Vagina (tissue), 2 donors: Measurements from ENCODE around the gene GALNT2.

Experiments used
- POLR2A ChIP-seq, 2 donors: fragments of 450-650 bp; IDR thresholded peaks; one replicate each; pipeline ENCODE4 v1.6.1; 2017; ENCODE audit warnings: antibody characterized with exemption in 2 of 2, mild to moderate bottlenecking in 2 of 2, moderate library complexity in 2 of 2
- TF ChIP-seq, protein P1 (sequence below), 3 experiments: fragments of 450-650 bp in 2 of 3; fragments of 200-600 bp in 1 of 3; sonication (generic) in 1 of 3; IDR thresholded peaks; one replicate each; pipeline ENCODE4 v1.5.1; 2017 to 2019; ENCODE audit warnings: antibody characterized with exemption in 3 of 3, mild to moderate bottlenecking in 2 of 3, moderate library complexity in 2 of 3

DNA sequence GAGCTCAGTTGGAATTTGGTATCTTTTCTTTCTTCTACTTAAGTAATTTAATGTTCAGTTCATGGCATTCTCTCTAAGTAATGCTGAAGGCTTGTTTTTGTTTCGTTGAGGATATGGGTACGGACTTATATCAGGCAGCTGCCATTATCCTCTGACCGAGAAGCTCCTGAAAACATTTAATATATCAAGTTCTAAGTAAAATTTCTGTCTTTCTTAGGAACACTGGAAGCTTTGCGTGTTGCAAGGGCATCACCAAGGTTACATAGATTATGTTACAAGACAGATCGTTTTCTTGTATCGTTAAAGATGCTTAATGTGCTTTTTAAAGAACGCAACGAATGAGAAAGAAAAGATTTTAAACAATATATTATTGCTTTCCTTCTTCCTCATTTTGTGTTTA, 1.0 kb upstream of the GALNT2 start:
- TF ChIP-seq, protein P1, sequence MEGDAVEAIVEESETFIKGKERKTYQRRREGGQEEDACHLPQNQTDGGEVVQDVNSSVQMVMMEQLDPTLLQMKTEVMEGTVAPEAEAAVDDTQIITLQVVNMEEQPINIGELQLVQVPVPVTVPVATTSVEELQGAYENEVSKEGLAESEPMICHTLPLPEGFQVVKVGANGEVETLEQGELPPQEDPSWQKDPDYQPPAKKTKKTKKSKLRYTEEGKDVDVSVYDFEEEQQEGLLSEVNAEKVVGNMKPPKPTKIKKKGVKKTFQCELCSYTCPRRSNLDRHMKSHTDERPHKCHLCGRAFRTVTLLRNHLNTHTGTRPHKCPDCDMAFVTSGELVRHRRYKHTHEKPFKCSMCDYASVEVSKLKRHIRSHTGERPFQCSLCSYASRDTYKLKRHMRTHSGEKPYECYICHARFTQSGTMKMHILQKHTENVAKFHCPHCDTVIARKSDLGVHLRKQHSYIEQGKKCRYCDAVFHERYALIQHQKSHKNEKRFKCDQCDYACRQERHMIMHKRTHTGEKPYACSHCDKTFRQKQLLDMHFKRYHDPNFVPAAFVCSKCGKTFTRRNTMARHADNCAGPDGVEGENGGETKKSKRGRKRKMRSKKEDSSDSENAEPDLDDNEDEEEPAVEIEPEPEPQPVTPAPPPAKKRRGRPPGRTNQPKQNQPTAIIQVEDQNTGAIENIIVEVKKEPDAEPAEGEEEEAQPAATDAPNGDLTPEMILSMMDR (IDR thresholded peaks at IDR 0.05) = no peak
- TF ChIP-seq POLR2A (IDR thresholded peaks at IDR 0.05) = no peak
